Panc1 (cell line): ENCODE measurements around the gene DPP9. TPM values are rescaled to one million over a fixed set of nuclear protein-coding genes. Genes with fewer than 3 reads are reported as not detected.

Experiments used
- ATAC-seq: fragments of 200-7000 bp; cut with Tn5 transposase; 2 replicates; pipeline ENCODE4 v1.9.1; 2020; ENCODE audit warnings: mild to moderate bottlenecking, moderate library complexity
- BruUV-seq: library from RNA; stranded (reverse); fragments of 400-500 nt; replicated peaks from 2 replicates; lab custom pipeline; 2021; lab: Mats Ljungman, UMichigan
- CTCF ChIA-PET: fragments of 300-600 bp; sonication (Branson Sonifier 250); formaldehyde crosslinking; loops from one replicate; lab custom pipeline; 2022; ENCODE audit warnings: antibody characterized with exemption; lab: Charles Lee
- POLR2A ChIA-PET: fragments of 300-600 bp; sonication (Branson Sonifier 250); formaldehyde crosslinking; loops from one replicate; lab custom pipeline; 2022; ENCODE audit warnings: antibody characterized with exemption; lab: Charles Lee
- DNase-seq: peaks from one replicate; pipeline ENCODE4 v3.0.0-alpha.2; 2010; ENCODE audit warnings: low read depth, low spot score
- H3K27ac ChIP-seq: 2 replicates; pipeline ENCODE4 v1.5.1; 2011; ENCODE audit warnings: mild to moderate bottlenecking, low read length, inconsistent platforms
- H3K27me3 ChIP-seq: fragments of 200-500 bp; sonication (Bioruptor generic); 2 replicates; pipeline ENCODE4 v1.6.0; 2014; ENCODE audit warnings: low read length, inconsistent platforms; ENCODE audit not compliant: control insufficient read depth, insufficient read depth
- H3K36me3 ChIP-seq: fragments of 200-500 bp; sonication (Bioruptor generic); 2 replicates; pipeline ENCODE4 v1.5.1; 2014; ENCODE audit warnings: inconsistent platforms, mild to moderate bottlenecking, low read length, moderate library complexity; ENCODE audit not compliant: control insufficient read depth, insufficient read depth
- H3K4me1 ChIP-seq: 2 replicates; pipeline ENCODE4 v1.5.1; 2011; ENCODE audit warnings: inconsistent platforms, mild to moderate bottlenecking, low read length, moderate library complexity; ENCODE audit not compliant: control insufficient read depth, insufficient read depth
- H3K4me3 ChIP-seq, 2 experiments: 2 replicates each; pipeline ENCODE4 v1.5.1; 2011 to 2012; ENCODE audit warnings: low read depth in 2 of 2, low read length in 2 of 2, mild to moderate bottlenecking in 2 of 2, inconsistent platforms in 1 of 2, moderate library complexity in 1 of 2
- H3K9me3 ChIP-seq: fragments of 200-500 bp; sonication (Bioruptor generic); 2 replicates; pipeline ENCODE4 v1.5.1; 2014; ENCODE audit warnings: low read depth, mild to moderate bottlenecking, inconsistent platforms, low read length, moderate library complexity; ENCODE audit not compliant: control insufficient read depth, insufficient read depth
- CTCF ChIP-seq: fragments of 450-650 bp; IDR thresholded peaks from 2 replicates; pipeline ENCODE4 v1.5.1; 2017; ENCODE audit warnings: mild to moderate bottlenecking
- POLR2AphosphoS5 ChIP-seq: IDR thresholded peaks from 2 replicates; pipeline ENCODE4 v1.6.1; 2012; ENCODE audit warnings: mild to moderate bottlenecking, low read depth, low read length, moderate library complexity
- REST ChIP-seq, 2 experiments: IDR thresholded peaks; 2 replicates each; pipeline ENCODE4 v1.6.1; 2011 to 2012; ENCODE audit warnings: low read depth in 2 of 2, control low read depth in 1 of 2, low read length in 1 of 2, mild to moderate bottlenecking in 1 of 2, moderate library complexity in 1 of 2; ENCODE audit not compliant: insufficient read depth in 1 of 2
- SIN3A ChIP-seq: IDR thresholded peaks from 2 replicates; pipeline ENCODE4 v1.6.1; 2012; ENCODE audit warnings: low read depth, mild to moderate bottlenecking, low read length, moderate library complexity, borderline replicate concordance; ENCODE audit not compliant: insufficient read depth
- TCF7L2 ChIP-seq: IDR thresholded peaks from 2 replicates; pipeline ENCODE4 v1.6.1; 2011; ENCODE audit warnings: mild to moderate bottlenecking, low read depth, low read length, inconsistent platforms
- in situ Hi-C: cut with HindIII; loops from 2 replicates; pipeline ENCODE4 v1.10.0; 2016; ENCODE audit warnings: low sequenced_read_pairs, low pct_unique_long_range_greater_than_20kb
- intact Hi-C: fragments of 100-400 bp; cut with micrococcal nuclease; formaldehyde crosslinking; loops from one replicate; pipeline ENCODE4 v1.10.0; 2022; ENCODE audit not compliant: unreplicated experiment
- total RNA-seq: library from RNA; stranded (reverse); gene quantifications from one replicate; pipeline ENCODE4 v1.2.1, GENCODE V29; 2021; ENCODE audit not compliant: unreplicated experiment

The DPP9 gene
- total RNA-seq, 1 experiment from 2014 or later = 108 TPM

GRCh38 chr19:4764393-4764660 lies 40.7 kb upstream of the DPP9 start:
- no peaks in the 10 kb centered on the region for H3K9me3 ChIP-seq
- BruUV-seq = no TSS peak
- no peaks in the 10 kb centered on the region for H3K4me1 ChIP-seq
- ChIA-PET CTCF (no interaction called here), POLR2A (no interaction called here)
- no peak for TF ChIP-seq REST (IDR thresholded peaks at IDR 0.05; ENCODE audit: insufficient read depth in 1 of 2, low read depth in 2 of 2, low read length in 1 of 2)
- H3K27me3 ChIP-seq = no peaks in the 10 kb centered on the region
- H3K4me3 ChIP-seq = no peak overlapping the region
- DNase-seq = no peak
- no peak overlapping the region for H3K27ac ChIP-seq
- intact Hi-C loops (no loop called here), in situ Hi-C loops (no loop called here)
- H3K36me3 ChIP-seq = no peaks in the 10 kb centered on the region
- ATAC-seq = no peak

GRCh38 chr19:4763021-4763420 lies 39.4 kb upstream of the DPP9 start:
- Histone ChIP-seq H3K36me3 (no peaks in the 10 kb centered on the region), H3K27ac (no peak overlapping the region), H3K9me3 (no peaks in the 10 kb centered on the region), H3K27me3 (no peaks in the 10 kb centered on the region), H3K4me3 (no peak overlapping the region), H3K4me1 (no peaks in the 10 kb centered on the region)
- intact Hi-C loops (no loop called here), in situ Hi-C loops (no loop called here)
- CTCF ChIA-PET = interaction anchor here (0.5 kb wide), 1 partner anchor 633 kb away, joined by 3 read pairs; no protein-coding TSS in a partner anchor
- no TSS peak for BruUV-seq
- POLR2A ChIA-PET = no interaction called here
- TF ChIP-seq TCF7L2 (no peak), POLR2AphosphoS5 (no peak), SIN3A (no peak), CTCF (no peak), REST (IDR thresholded peaks at IDR 0.05; ENCODE audit: insufficient read depth in 1 of 2, low read depth in 2 of 2, low read length in 1 of 2) (no peak)
- no peak for ATAC-seq
- no peak for DNase-seq
